ENCODE data around the gene SLCO4A1.

The SLCO4A1 gene

DNA sequence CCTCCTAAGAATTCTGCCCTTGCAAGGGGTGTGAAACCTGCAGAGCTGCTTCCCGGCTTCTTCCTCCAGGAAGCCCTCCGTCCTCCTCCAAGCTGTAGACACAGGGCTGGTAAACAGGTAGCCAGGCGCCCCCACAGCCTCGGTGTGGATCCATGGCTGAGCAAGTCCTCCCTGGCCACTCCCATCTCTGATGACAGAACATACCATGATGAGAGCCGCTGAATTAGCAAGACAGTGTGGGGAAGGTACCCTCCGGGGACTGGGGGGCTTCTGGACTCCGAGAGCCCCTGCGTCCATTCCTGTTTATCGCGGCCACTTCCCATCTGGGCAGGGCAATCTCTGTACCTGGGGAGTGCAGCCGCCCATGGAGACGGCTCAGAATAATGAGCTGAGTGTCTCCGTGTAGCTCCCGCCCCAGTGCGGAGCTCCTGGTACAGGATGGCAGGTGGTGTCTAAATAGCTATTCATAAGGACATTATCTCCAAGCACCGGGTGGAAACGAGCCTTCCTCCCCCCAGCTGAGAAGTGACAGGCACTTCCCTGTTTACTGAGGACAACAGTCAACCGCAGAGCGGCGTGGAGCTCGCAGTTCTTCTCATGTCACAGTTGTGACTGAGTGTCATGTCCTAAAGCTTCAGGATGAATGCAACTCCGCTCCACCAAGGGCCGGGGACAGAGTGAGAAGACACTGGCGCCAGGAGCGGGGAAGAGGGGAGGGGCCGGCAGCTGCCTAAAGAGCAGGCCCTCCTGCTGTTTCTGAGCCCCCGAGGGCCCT, 43.7 kb downstream of the SLCO4A1 start:
- no peaks in the 10 kb centered on the region for H3K36me3 ChIP-seq (ENCODE audit: control insufficient read depth in 1 of 2, insufficient read depth in 2 of 2, low read depth in 1 of 2, low read length in 2 of 2)
- WGBS: 57% methylated on average over 24 of the region's 27 CpGs

GRCh38 chr20:62686869-62687830, 44.8 kb downstream of the SLCO4A1 start:
- WGBS: 92% methylated on average over 37 of the region's 37 CpGs
- no peak overlapping the region for H4K91ac ChIP-seq (ENCODE audit: low read length)
- no peak overlapping the region for H2AK5ac ChIP-seq (ENCODE audit: low read length, severe bottlenecking)
- no peak overlapping the region for H3K4me2 ChIP-seq (ENCODE audit: low read length, poor library complexity, severe bottlenecking)
- no peaks in the 10 kb centered on the region for H3K36me3 ChIP-seq (ENCODE audit: control insufficient read depth in 1 of 2, insufficient read depth in 2 of 2, low read depth in 1 of 2, low read length in 2 of 2)
- peaks cover 24 to 68% of the 10 kb centered on the region in 2 experiments for H3K27me3 ChIP-seq (ENCODE audit: control insufficient read depth in 1 of 2, insufficient read depth in 1 of 2, low read length in 2 of 2)
- no peak overlapping the region for H2BK120ac ChIP-seq (ENCODE audit: low read depth, low read length)
- no peak overlapping the region for H3K4me3 ChIP-seq (ENCODE audit: insufficient read depth in 1 of 2, low read depth in 1 of 2, low read length in 2 of 2)
- no peak overlapping the region for H2BK15ac ChIP-seq (ENCODE audit: low read depth, poor library complexity, severe bottlenecking)
- H3K23ac ChIP-seq (ENCODE audit: low read length in 2 of 2): no peak overlapping the region
- H3K14ac ChIP-seq (ENCODE audit: low read length in 2 of 2): no peak overlapping the region
- H3K18ac ChIP-seq (ENCODE audit: low read depth in 1 of 2, low read length in 2 of 2): no peak overlapping the region
- H2BK5ac ChIP-seq (ENCODE audit: low read depth, low read length, poor library complexity, severe bottlenecking): no peak overlapping the region
- no peak overlapping the region for H2AFZ ChIP-seq (ENCODE audit: low read depth, low read length)
- no peaks in the 10 kb centered on the region for H3K9me3 ChIP-seq (ENCODE audit: control insufficient read depth, low read length)
- no peak overlapping the region for H3K4ac ChIP-seq (ENCODE audit: low read depth in 1 of 2, low read length in 2 of 2)
- H3K9ac ChIP-seq (ENCODE audit: low read length): no peak overlapping the region
- DNase-seq: no peak
- no peak overlapping the region for H3K27ac ChIP-seq (ENCODE audit: low read length, poor library complexity, severe bottlenecking)
- H3K4me1 ChIP-seq (ENCODE audit: control insufficient read depth, insufficient read depth, low read depth, low read length): peaks cover 38% of the 10 kb centered on the region
- no peak overlapping the region for H2BK12ac ChIP-seq (ENCODE audit: low read length in 2 of 2)
- no peaks in the 10 kb centered on the region for H3K79me1 ChIP-seq (replicated peaks; ENCODE audit: low read length, poor library complexity, severe bottlenecking)
- H4K8ac ChIP-seq (ENCODE audit: low read length): no peak overlapping the region

More for the DNA sequence above, 43.7 kb downstream of the SLCO4A1 start:
- Histone ChIP-seq H3K4me2 (ENCODE audit: low read length, poor library complexity, severe bottlenecking) (no peak overlapping the region), H3K9ac (ENCODE audit: low read length) (no peak overlapping the region), H2AFZ (ENCODE audit: low read depth, low read length) (no peak overlapping the region), H3K4me3 (ENCODE audit: insufficient read depth in 1 of 2, low read depth in 1 of 2, low read length in 2 of 2) (no peak overlapping the region), H3K4me1 (ENCODE audit: control insufficient read depth, insufficient read depth, low read depth, low read length) (peaks cover 32% of the 10 kb centered on the region), H2AK5ac (ENCODE audit: low read length, severe bottlenecking) (no peak overlapping the region), H3K27me3 (ENCODE audit: control insufficient read depth in 1 of 2, insufficient read depth in 1 of 2, low read length in 2 of 2) (peaks cover 28 to 77% of the 10 kb centered on the region in 2 experiments), H2BK12ac (ENCODE audit: low read length in 2 of 2) (no peak overlapping the region), H3K23ac (ENCODE audit: low read length in 2 of 2) (no peak overlapping the region), H2BK15ac (ENCODE audit: low read depth, poor library complexity, severe bottlenecking) (no peak overlapping the region), H3K18ac (ENCODE audit: low read depth in 1 of 2, low read length in 2 of 2) (no peak overlapping the region), H3K9me3 (ENCODE audit: control insufficient read depth, low read length) (no peaks in the 10 kb centered on the region), H3K14ac (ENCODE audit: low read length in 2 of 2) (no peak overlapping the region), H2BK120ac (ENCODE audit: low read depth, low read length) (no peak overlapping the region), H3K27ac (ENCODE audit: low read length, poor library complexity, severe bottlenecking) (no peak overlapping the region), H4K91ac (ENCODE audit: low read length) (no peak overlapping the region), H3K4ac (ENCODE audit: low read depth in 1 of 2, low read length in 2 of 2) (no peak overlapping the region), H2BK5ac (ENCODE audit: low read depth, low read length, poor library complexity, severe bottlenecking) (no peak overlapping the region), H3K79me1 (replicated peaks; ENCODE audit: low read length, poor library complexity, severe bottlenecking) (no peaks in the 10 kb centered on the region), H4K8ac (ENCODE audit: low read length) (no peak overlapping the region)
- DNase-seq: no peak

GRCh38 chr20:62688083-62688482, 45.8 kb downstream of the SLCO4A1 start:
- H2BK15ac ChIP-seq (ENCODE audit: low read depth, poor library complexity, severe bottlenecking): no peak overlapping the region
- H3K23ac ChIP-seq (ENCODE audit: low read length in 2 of 2): no peak overlapping the region
- no peak overlapping the region for H3K9ac ChIP-seq (ENCODE audit: low read length)
- peaks cover 20 to 66% of the 10 kb centered on the region in 2 experiments for H3K27me3 ChIP-seq (ENCODE audit: control insufficient read depth in 1 of 2, insufficient read depth in 1 of 2, low read length in 2 of 2)
- no peak overlapping the region for H3K14ac ChIP-seq (ENCODE audit: low read length in 2 of 2)
- no peaks in the 10 kb centered on the region for H3K36me3 ChIP-seq (ENCODE audit: control insufficient read depth in 1 of 2, insufficient read depth in 2 of 2, low read depth in 1 of 2, low read length in 2 of 2)
- no peak overlapping the region for H3K4me2 ChIP-seq (ENCODE audit: low read length, poor library complexity, severe bottlenecking)
- H3K27ac ChIP-seq (ENCODE audit: low read length, poor library complexity, severe bottlenecking): no peak overlapping the region
- H2AFZ ChIP-seq (ENCODE audit: low read depth, low read length): no peak overlapping the region
- no peak for DNase-seq
- H3K79me1 ChIP-seq (replicated peaks; ENCODE audit: low read length, poor library complexity, severe bottlenecking): no peaks in the 10 kb centered on the region
- no peak overlapping the region for H4K91ac ChIP-seq (ENCODE audit: low read length)
- H2AK5ac ChIP-seq (ENCODE audit: low read length, severe bottlenecking): no peak overlapping the region
- H2BK5ac ChIP-seq (ENCODE audit: low read depth, low read length, poor library complexity, severe bottlenecking): no peak overlapping the region
- H2BK12ac ChIP-seq (ENCODE audit: low read length in 2 of 2): no peak overlapping the region
- H3K4ac ChIP-seq (ENCODE audit: low read depth in 1 of 2, low read length in 2 of 2): no peak overlapping the region
- no peak overlapping the region for H3K4me3 ChIP-seq (ENCODE audit: insufficient read depth in 1 of 2, low read depth in 1 of 2, low read length in 2 of 2)
- no peaks in the 10 kb centered on the region for H3K9me3 ChIP-seq (ENCODE audit: control insufficient read depth, low read length)
- WGBS: 92% methylated on average over 11 of the region's 11 CpGs
- H3K4me1 ChIP-seq (ENCODE audit: control insufficient read depth, insufficient read depth, low read depth, low read length): peaks cover 38% of the 10 kb centered on the region
- no peak overlapping the region for H3K18ac ChIP-seq (ENCODE audit: low read depth in 1 of 2, low read length in 2 of 2)
- no peak overlapping the region for H4K8ac ChIP-seq (ENCODE audit: low read length)
- H2BK120ac ChIP-seq (ENCODE audit: low read depth, low read length): no peak overlapping the region

Data from mesenchymal stem cell (in vitro differentiated cells and primary cell).